Type B pancreatic cell (in vitro differentiated cells): Measurements from ENCODE around the gene DNAJC17. TPM values are rescaled to one million over a fixed set of nuclear protein-coding genes. Genes with fewer than 3 reads are reported as not detected.

ENCODE experiments used
- DNase-seq: peaks from one replicate; pipeline ENCODE4 v3.0.0; 2021; ENCODE audit warnings: mixed read lengths; ENCODE audit not compliant: unreplicated experiment; ENCODE audit errors: extremely low spot score
- H3K27ac Mint-ChIP-seq: 2 replicates; pipeline ENCODE4 v1.8.0; 2021; ENCODE audit warnings: mild to moderate bottlenecking, mixed read lengths
- H3K27me3 Mint-ChIP-seq: 2 replicates; pipeline ENCODE4 v1.8.0; 2021; ENCODE audit warnings: mixed read lengths
- H3K36me3 Mint-ChIP-seq: 2 replicates; pipeline ENCODE4 v1.8.0; 2021; ENCODE audit warnings: mixed read lengths
- H3K4me1 Mint-ChIP-seq: one replicate; pipeline ENCODE4 v1.8.0; 2021; ENCODE audit warnings: mixed read lengths; ENCODE audit not compliant: unreplicated experiment
- H3K4me3 Mint-ChIP-seq: 2 replicates; pipeline ENCODE4 v1.8.0; 2021; ENCODE audit warnings: mild to moderate bottlenecking, mixed read lengths
- H3K9me3 Mint-ChIP-seq: 2 replicates; pipeline ENCODE4 v1.8.0; 2021; ENCODE audit warnings: mixed read lengths
- CTCF ChIP-seq: fragments of 200-600 bp; sonication (generic); conservative IDR thresholded peaks from 2 replicates; pipeline ENCODE4 v1.5.0; 2021; ENCODE audit warnings: antibody characterized with exemption, mild to moderate bottlenecking
- total RNA-seq: library from RNA; stranded (reverse); gene quantifications from 2 replicates; pipeline ENCODE4 v1.2.1, GENCODE V29; 2021; ENCODE audit warnings: low replicate concordance

DNAJC17 gene
- total RNA-seq, 1 donor from 2014 or later = 38.3 TPM

DNA sequence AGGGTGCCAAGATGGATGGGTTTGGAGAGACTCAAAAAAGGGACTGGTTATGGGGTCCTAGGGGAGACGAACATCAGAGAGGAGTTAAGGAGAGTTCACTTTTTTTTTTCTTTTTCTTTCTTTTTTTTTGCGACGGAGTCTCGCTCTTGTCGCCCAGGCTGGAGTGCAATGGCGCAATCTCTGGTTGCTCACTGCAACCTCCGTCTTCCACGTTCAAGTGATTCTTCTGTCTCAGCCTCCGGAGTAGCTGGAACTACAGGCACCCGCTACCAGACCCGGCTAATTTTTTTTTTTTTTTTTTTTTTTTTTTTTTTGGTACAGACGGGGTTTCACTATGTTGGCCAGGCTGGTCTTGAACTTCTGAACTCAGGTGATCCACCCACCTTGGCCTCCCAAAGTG, 37.8 kb upstream of the DNAJC17 start:
- Mint-ChIP-seq H3K27me3 (peaks cover 45% of the 10 kb centered on the region), H3K4me3 (peak overlapping the region; percentile 98), H3K9me3 (no peaks in the 10 kb centered on the region), H3K27ac (peak overlapping the region; percentile 98), H3K4me1 (peaks cover 12% of the 10 kb centered on the region), H3K36me3 (peaks cover 7% of the 10 kb centered on the region)
- TF ChIP-seq CTCF = no peak
- no peak for DNase-seq

GRCh38 chr15:40844696-40845030, 37.4 kb upstream of the DNAJC17 start:
- no peak for TF ChIP-seq CTCF
- Mint-ChIP-seq H3K36me3 (peaks cover 7% of the 10 kb centered on the region), H3K4me3 (peak overlapping the region; percentile 98), H3K27ac (peak overlapping the region; percentile 98), H3K27me3 (peaks cover 46% of the 10 kb centered on the region), H3K4me1 (peaks cover 12% of the 10 kb centered on the region), H3K9me3 (no peaks in the 10 kb centered on the region)
- DNase-seq = no peak

DNA sequence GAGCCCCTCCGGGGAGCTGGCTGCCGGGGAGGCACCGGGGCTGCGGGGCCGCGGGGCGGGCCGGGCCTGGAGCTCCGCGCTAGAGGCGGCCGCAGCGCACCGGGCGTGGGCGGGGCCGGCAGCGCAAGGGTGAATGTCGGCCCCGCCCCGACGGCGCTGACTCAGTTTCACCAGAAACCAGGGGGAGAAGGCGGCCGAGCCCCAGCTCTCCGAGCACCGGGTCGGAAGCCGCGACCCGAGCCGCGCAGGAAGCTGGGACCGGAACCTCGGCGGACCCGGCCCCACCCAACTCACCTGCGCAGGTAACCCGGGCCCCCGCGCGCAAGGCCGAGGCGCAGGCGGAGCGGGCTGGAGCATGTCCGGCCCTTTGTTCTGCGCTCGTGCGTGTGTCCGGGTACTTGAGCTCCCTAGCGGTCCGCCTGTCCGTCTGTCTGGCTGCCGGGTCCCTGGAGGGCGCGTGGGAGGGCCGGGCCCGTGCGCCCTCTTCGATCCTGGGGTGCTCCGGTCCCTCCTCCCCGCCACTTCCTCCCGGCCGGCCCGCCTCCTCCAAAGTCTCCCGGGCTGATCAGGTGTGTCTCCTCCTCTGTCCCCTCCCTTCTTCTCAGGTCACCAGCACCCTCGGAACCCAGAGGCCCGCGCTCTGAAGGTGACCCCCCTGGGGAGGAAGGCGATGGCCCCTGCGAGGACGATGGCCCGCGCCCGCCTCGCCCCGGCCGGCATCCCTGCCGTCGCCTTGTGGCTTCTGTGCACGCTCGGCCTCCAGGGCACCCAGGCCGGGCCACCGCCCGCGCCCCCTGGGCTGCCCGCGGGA, 36.8 kb upstream of the DNAJC17 start, which contains the start of gene SPINT1:
Gene SPINT1, plus strand, starts transcription at position 164 of the 811 bp plus-strand sequence. Its CDS starts 507 bp downstream, at position 671.
- Mint-ChIP-seq H3K4me1 (peaks cover 12% of the 10 kb centered on the region), H3K27me3 (peaks cover 46% of the 10 kb centered on the region), H3K36me3 (peaks cover 7% of the 10 kb centered on the region), H3K4me3 (peak within 1 kb of the TSS; percentile 98), H3K9me3 (no peaks in the 10 kb centered on the region), H3K27ac (peak within 1 kb of the TSS; percentile 98)
- DNase-seq = no peak
- no peak for TF ChIP-seq CTCF

DNA sequence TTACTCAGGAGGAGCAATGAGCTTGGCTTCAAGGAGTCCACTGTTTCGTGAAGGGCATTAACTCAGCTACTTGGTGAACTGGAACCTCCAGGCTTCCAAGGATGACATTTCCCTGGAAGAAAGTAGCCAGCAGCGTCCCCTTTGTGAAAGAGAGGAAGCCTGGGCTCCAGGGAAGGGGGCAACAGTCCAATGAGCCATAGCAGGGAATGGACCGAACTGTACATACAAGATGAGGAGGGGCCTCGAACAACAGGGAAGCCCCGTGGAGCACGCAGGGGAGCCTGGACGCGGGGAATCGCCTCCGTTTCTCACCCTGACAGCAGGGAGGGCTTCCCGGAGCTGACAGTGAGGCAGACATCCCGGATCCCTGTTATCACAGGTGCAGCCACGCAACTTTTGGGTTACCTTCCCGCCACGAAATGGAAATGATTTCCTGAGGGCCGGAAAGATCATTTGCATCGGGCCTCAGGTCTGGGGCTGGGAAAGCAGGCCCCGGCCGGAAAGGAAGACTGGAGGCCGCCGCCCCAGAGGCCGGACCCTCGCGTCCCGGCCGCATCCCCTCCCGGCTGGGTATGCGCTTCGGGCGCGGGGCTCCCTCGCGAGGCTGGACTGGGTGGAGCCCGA, 36.1 kb upstream of the DNAJC17 start:
- peaks cover 12% of the 10 kb centered on the region for H3K4me1 Mint-ChIP-seq
- H3K36me3 Mint-ChIP-seq = peaks cover 7% of the 10 kb centered on the region
- H3K4me3 Mint-ChIP-seq = peak overlapping the region; percentile 88
- peaks cover 46% of the 10 kb centered on the region for H3K27me3 Mint-ChIP-seq
- TF ChIP-seq CTCF = no peak
- H3K9me3 Mint-ChIP-seq = no peaks in the 10 kb centered on the region
- no peak for DNase-seq
- H3K27ac Mint-ChIP-seq = peak overlapping the region; percentile 93

GRCh38 chr15:40841741-40842140, 34.5 kb upstream of the DNAJC17 start:
- Mint-ChIP-seq H3K36me3 (peaks cover 7% of the 10 kb centered on the region), H3K4me3 (no peak overlapping the region), H3K4me1 (no peaks in the 10 kb centered on the region), H3K9me3 (no peaks in the 10 kb centered on the region), H3K27me3 (peaks cover 46% of the 10 kb centered on the region), H3K27ac (no peak overlapping the region)
- DNase-seq = no peak
- TF ChIP-seq CTCF = no peak
